OCI-LY1 (cell line): ENCODE measurements around the gene TSPAN2.

Experiments
- H2AFZ ChIP-seq: fragments of 200-600 bp; sonication (generic), shearing (Covaris generic); 2 replicates; pipeline ENCODE4 v1.6.0; 2014; ENCODE audit warnings: antibody characterized with exemption, mild to moderate bottlenecking, low read length
- H3F3A ChIP-seq: fragments of 200-600 bp; sonication (generic), shearing (Covaris generic); 2 replicates; pipeline ENCODE4 v1.6.0; 2014; ENCODE audit warnings: mild to moderate bottlenecking, antibody characterized with exemption, low read length, moderate library complexity; ENCODE audit not compliant: insufficient read depth
- H3K27ac ChIP-seq: fragments of 200-600 bp; sonication (generic); 2 replicates; pipeline ENCODE4 v1.5.1; 2014; ENCODE audit warnings: low read length, mixed run types, mild to moderate bottlenecking, low read depth; ENCODE audit not compliant: poor library complexity, severe bottlenecking
- H3K27me3 ChIP-seq: fragments of 200-600 bp; sonication (generic); 2 replicates; pipeline ENCODE4 v1.6.0; 2014; ENCODE audit warnings: antibody characterized with exemption, mild to moderate bottlenecking, low read length, moderate library complexity; ENCODE audit not compliant: insufficient read depth
- H3K36me3 ChIP-seq: fragments of 200-600 bp; sonication (generic); 2 replicates; pipeline ENCODE4 v1.6.1; 2014; ENCODE audit warnings: mild to moderate bottlenecking, antibody characterized with exemption, low read length, moderate library complexity, mixed read lengths; ENCODE audit not compliant: insufficient read depth
- H3K4me1 ChIP-seq: fragments of 200-600 bp; sonication (generic); 2 replicates; pipeline ENCODE4 v1.5.1; 2014; ENCODE audit warnings: mild to moderate bottlenecking, low read length, moderate library complexity; ENCODE audit not compliant: insufficient read depth, severe bottlenecking
- H3K4me2 ChIP-seq: fragments of 200-600 bp; sonication (generic), shearing (Covaris generic); 2 replicates; pipeline ENCODE4 v1.6.1; 2014; ENCODE audit warnings: low read length
- H3K4me3 ChIP-seq: fragments of 200-600 bp; sonication (generic); 2 replicates; pipeline ENCODE4 v1.5.1; 2014; ENCODE audit warnings: low read length, low read depth, mild to moderate bottlenecking, mixed read lengths; ENCODE audit not compliant: poor library complexity, severe bottlenecking
- H3K79me2 ChIP-seq: fragments of 200-600 bp; shearing (Covaris generic); 2 replicates; pipeline ENCODE4 v1.6.1; 2016; ENCODE audit warnings: mixed run types, low read length, mixed read lengths; ENCODE audit not compliant: insufficient read depth
- H3K9ac ChIP-seq: fragments of 200-600 bp; sonication (generic), shearing (Covaris generic); 2 replicates; pipeline ENCODE4 v1.6.1; 2014; ENCODE audit warnings: mild to moderate bottlenecking, low read length, mixed read lengths
- H3K9me2 ChIP-seq: fragments of 200-600 bp; sonication (generic), shearing (Covaris generic); 2 replicates; pipeline ENCODE4 v1.6.1; 2014; ENCODE audit warnings: low read depth, mild to moderate bottlenecking, low read length, mixed read lengths
- H3K9me3 ChIP-seq: fragments of 200-600 bp; shearing (Covaris generic); 2 replicates; pipeline ENCODE4 v1.6.1; 2014; ENCODE audit warnings: low read length, mixed read lengths
- H4K20me1 ChIP-seq: fragments of 200-600 bp; sonication (generic), shearing (Covaris generic); 2 replicates; pipeline ENCODE4 v1.6.0; 2016; ENCODE audit warnings: mild to moderate bottlenecking, low read length; ENCODE audit not compliant: insufficient read depth
- EZH2 ChIP-seq: fragments of 200-600 bp; sonication (generic), shearing (Covaris generic); IDR thresholded peaks from 2 replicates; pipeline ENCODE4 v1.8.0; 2017; ENCODE audit warnings: borderline replicate concordance, mixed run types, mild to moderate bottlenecking, antibody characterized with exemption, low read length, moderate library complexity, mixed read lengths
- TF ChIP-seq, protein P1 (sequence below): fragments of 200-600 bp; sonication (generic), shearing (Covaris generic); IDR thresholded peaks from 2 replicates; pipeline ENCODE4 v1.5.1; 2017; ENCODE audit warnings: mild to moderate bottlenecking, antibody characterized with exemption, low read length, moderate library complexity, mixed read lengths

TSPAN2 gene

DNA sequence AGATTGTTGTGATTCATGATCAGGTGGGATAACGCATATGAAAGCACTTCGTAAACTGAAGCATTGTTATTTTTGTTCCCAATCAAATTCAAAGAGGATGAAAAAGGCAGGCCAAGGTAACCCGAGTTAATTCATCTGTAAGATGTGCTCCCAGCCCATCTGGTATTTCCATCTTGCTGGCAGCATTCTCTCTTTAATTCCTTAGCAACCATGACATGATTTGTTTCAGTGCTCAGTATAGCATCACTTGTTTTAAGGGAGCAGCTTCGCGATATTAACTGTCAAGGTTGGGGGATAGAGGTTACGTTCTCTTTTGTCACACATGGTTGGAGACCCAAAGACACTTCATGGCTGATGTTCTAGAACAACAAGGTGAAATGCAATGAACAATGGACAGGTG, 6.4 kb downstream of the TSPAN2 start:
- Histone ChIP-seq H3K4me1 (peaks cover 6% of the 10 kb centered on the region), H2AFZ (no peak overlapping the region), H3F3A (no peaks in the 10 kb centered on the region), H3K9me3 (no peaks in the 10 kb centered on the region), H3K9me2 (no peaks in the 10 kb centered on the region), H3K4me3 (no peak overlapping the region), H3K4me2 (no peak overlapping the region), H3K9ac (no peak overlapping the region), H3K27me3 (no peaks in the 10 kb centered on the region), H3K27ac (no peak overlapping the region), H3K36me3 (no peaks in the 10 kb centered on the region), H3K79me2 (no peaks in the 10 kb centered on the region), H4K20me1 (no peaks in the 10 kb centered on the region)
- TF ChIP-seq, protein P1, sequence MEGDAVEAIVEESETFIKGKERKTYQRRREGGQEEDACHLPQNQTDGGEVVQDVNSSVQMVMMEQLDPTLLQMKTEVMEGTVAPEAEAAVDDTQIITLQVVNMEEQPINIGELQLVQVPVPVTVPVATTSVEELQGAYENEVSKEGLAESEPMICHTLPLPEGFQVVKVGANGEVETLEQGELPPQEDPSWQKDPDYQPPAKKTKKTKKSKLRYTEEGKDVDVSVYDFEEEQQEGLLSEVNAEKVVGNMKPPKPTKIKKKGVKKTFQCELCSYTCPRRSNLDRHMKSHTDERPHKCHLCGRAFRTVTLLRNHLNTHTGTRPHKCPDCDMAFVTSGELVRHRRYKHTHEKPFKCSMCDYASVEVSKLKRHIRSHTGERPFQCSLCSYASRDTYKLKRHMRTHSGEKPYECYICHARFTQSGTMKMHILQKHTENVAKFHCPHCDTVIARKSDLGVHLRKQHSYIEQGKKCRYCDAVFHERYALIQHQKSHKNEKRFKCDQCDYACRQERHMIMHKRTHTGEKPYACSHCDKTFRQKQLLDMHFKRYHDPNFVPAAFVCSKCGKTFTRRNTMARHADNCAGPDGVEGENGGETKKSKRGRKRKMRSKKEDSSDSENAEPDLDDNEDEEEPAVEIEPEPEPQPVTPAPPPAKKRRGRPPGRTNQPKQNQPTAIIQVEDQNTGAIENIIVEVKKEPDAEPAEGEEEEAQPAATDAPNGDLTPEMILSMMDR, result no peak

- H3K9ac ChIP-seq, result no peak overlapping the region
- H3K4me1 ChIP-seq, result no peaks in the 10 kb centered on the region
- H3K4me2 ChIP-seq, result no peak overlapping the region
- H3K9me3 ChIP-seq, result no peaks in the 10 kb centered on the region
- H4K20me1 ChIP-seq, result no peaks in the 10 kb centered on the region
- no peak for TF ChIP-seq EZH2
- TF ChIP-seq, protein P1, result no peak
- no peaks in the 10 kb centered on the region for H3K36me3 ChIP-seq
- H3K79me2 ChIP-seq, result no peaks in the 10 kb centered on the region
- no peak overlapping the region for H3K4me3 ChIP-seq
- H3K27me3 ChIP-seq, result no peaks in the 10 kb centered on the region
- H3K9me2 ChIP-seq, result no peaks in the 10 kb centered on the region
- H3F3A ChIP-seq, result no peaks in the 10 kb centered on the region
- no peak overlapping the region for H3K27ac ChIP-seq
- H2AFZ ChIP-seq, result no peak overlapping the region
Observed at GRCh38 chr1:115078708-115079107, 10.6 kb downstream of the TSPAN2 start.

DNA sequence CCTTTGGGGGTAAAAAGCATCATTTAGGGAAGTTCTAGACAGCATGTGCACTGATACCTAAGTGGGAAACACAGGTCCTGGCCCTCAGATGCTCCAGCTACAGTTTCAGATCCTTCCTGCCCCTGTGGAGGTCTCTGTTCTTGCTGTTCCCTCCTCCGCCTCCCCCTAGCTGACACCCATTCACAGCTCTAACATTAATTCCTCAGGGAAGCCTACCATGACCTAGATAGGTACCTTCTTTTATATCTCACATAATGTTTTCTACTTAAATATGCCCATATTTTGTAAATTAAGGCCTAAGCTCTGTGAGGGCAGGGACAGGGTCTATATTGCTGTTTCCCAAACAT, 11.3 kb downstream of the TSPAN2 start:
- no peak overlapping the region for H3K9ac ChIP-seq
- no peaks in the 10 kb centered on the region for H3F3A ChIP-seq
- no peaks in the 10 kb centered on the region for H3K4me1 ChIP-seq
- H3K9me2 ChIP-seq, result no peaks in the 10 kb centered on the region
- H3K79me2 ChIP-seq, result no peaks in the 10 kb centered on the region
- no peak for TF ChIP-seq EZH2
- TF ChIP-seq, protein P1, result no peak
- H4K20me1 ChIP-seq, result no peaks in the 10 kb centered on the region
- H3K4me2 ChIP-seq, result no peak overlapping the region
- H3K27me3 ChIP-seq, result no peaks in the 10 kb centered on the region
- H3K36me3 ChIP-seq, result no peaks in the 10 kb centered on the region
- no peak overlapping the region for H2AFZ ChIP-seq
- no peaks in the 10 kb centered on the region for H3K9me3 ChIP-seq
- no peak overlapping the region for H3K27ac ChIP-seq
- H3K4me3 ChIP-seq, result no peak overlapping the region
